ENCODE measurements around the gene FIBP.

Gene FIBP

DNA sequence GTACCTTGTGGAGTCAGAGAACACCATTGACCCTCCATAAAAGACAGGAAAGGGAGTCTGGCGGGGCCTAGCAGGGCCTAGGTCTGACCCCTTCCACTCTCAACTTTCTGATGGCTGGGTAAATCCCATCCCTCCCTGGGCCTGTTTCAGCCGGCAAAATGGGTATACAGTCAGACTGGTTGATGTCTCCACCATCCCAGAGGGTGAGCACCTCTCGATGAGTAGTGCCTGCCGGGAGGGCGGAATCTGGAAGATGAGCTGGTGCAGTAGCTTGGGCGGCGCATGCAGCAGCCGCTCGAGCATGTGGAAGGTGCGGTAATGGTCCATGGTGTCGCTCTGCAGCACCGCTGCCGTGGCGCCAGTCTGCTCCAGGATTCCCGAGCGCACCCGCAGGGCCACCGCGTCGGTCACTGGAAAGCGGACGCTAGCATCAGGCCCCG, 528 bp downstream of the FIBP start:
- no peak for DNase-seq

GRCh38 chr11:65886826-65887722, 1.2 kb downstream of the FIBP start:
- no peak for DNase-seq

GRCh38 chr11:65885808-65886536, 2.3 kb downstream of the FIBP start:
- no peak for DNase-seq

GRCh38 chr11:65885231-65885630, 3.0 kb downstream of the FIBP start:
- no peak for DNase-seq

DNA sequence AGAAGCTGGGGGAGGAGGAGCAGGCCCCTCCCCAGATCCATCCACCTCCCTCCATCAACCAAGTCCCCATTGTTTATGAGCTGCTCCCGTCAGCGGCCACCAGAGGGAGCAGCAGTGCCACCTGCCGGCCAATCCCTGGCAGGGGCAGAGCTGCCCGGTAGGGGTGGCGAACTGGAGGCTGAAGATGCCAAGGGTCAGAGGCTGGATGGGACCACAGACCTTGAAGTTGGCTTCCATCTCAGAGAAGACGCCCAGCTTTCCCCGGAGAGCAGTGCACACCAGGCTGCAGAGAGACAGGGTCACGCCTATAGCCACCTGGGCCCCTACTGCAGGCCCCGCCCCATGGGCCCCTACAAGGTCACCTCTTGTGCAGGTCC, 3.6 kb downstream of the FIBP start:
- DNase-seq: peak; percentile 64

- no peak for DNase-seq
Measured at GRCh38 chr11:65883786-65884715, 4.2 kb downstream of the FIBP start.

- no peak for DNase-seq
Measured at GRCh38 chr11:65883058-65883761, 5.1 kb downstream of the FIBP start.

GRCh38 chr11:65882120-65883057, 5.9 kb downstream of the FIBP start:
- no peak for DNase-seq

- DNase-seq: no peak
Measured at GRCh38 chr11:65880844-65881421, 7.3 kb downstream of the FIBP start.

- no peak for DNase-seq
Measured at GRCh38 chr11:65880027-65880426, 8.2 kb downstream of the FIBP start.

DNA sequence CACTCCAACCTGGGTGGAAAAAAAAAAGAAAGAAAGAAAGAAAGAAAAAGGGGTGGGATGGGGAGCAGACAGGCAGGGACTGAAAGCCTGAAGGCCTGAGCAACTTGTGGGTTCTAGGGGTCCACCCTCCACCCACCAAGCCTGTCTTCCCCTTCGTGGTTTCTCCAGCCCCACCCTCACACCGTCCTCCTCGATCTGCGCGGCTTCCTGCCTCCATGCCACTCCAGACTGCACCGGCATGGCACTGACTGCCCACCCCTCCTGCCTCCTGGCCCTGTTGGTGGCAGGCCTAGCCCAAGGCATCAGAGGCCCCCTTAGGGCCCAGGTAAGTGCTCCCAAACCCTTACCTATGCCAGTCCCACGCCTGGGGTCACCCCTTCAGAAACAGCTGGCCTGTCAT, 8.7 kb downstream of the FIBP start, which contains the start of gene CTSW:
Gene CTSW, plus strand, starts transcription at position 221 of the 400 bp plus-strand sequence. Its CDS starts 18 bp downstream, at position 239.
- no peak for DNase-seq

GRCh38 chr11:65873318-65874156, 14.7 kb downstream of the FIBP start:
- DNase-seq: peak; percentile 73

DNA sequence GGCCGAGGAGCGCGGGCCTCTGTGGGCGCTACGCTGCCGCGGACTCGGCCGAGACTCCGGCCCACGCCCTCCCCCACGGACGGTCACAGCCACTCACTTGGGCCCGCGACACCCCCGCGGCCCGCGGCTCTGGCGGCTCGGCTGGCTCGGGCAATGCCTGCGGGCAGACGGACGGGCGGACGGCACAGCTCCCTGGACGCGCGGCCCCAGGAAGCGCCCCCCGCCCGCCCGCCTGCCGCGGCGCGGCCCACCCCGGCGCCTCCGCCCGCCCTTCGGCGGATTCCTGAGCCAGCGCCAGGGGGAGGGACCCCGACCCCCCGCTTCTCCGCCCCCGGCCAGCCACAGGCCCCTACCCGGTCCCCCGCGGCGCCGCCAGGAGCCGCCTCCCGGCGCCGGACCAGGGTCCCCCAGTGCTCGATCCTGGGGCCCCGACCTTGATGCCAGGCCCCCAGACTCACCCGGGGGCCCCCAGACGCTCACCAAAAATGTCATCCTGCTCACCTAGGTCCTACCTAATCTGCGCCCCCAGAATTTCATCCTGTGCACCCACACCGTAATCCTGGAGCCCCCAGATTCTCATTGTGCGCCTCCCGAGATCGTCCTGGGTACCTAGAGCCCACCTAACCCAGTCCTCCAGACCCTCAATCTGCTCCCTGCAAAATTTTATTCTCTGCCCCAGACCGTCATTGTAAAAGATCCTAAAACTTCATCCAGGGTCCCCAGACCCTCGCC, 15.5 kb downstream of the FIBP start, which contains the start of gene EFEMP2:
Gene EFEMP2, minus strand, starts transcription at position 215 of the 732 bp plus-strand sequence. CDS start 446 bp downstream, outside the sequence.
- no peak for DNase-seq

DNA sequence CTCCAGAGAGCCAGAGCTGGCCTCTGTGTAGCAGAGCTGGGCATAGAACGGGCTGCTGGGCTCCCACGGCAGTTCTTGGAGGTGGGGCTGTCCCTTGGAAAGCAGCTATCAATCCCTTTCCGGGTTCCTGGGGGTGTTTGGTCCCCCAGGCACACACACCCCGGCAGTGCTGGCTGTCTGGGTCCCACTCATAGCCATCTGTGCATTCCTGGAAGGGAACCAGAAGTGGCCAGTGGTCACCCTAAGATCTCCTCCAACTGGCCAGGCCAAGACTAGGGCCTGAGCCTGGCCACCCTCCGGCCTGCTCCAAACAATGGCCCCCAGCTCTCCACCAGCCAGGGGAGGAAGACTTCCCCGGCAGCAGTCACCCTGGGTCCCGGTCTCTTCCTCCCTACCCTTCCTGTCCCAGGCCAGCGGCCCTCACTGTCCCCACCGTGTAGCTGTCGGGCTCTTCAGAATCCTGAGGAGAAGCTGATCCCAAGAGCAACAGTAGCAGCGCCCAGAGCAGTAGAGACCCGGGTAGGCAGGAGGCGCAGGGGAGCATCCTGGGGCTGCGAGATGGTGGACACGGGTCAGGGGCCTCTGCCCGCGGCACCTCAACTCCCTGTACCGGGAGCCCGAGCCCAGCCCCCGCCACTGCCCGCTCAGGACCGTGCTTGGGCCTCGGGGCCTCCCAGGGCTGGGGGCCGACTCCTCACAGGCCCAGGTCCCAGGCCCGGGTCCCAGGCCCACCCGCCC, 16.3 kb downstream of the FIBP start:
- no peak for DNase-seq

DNA sequence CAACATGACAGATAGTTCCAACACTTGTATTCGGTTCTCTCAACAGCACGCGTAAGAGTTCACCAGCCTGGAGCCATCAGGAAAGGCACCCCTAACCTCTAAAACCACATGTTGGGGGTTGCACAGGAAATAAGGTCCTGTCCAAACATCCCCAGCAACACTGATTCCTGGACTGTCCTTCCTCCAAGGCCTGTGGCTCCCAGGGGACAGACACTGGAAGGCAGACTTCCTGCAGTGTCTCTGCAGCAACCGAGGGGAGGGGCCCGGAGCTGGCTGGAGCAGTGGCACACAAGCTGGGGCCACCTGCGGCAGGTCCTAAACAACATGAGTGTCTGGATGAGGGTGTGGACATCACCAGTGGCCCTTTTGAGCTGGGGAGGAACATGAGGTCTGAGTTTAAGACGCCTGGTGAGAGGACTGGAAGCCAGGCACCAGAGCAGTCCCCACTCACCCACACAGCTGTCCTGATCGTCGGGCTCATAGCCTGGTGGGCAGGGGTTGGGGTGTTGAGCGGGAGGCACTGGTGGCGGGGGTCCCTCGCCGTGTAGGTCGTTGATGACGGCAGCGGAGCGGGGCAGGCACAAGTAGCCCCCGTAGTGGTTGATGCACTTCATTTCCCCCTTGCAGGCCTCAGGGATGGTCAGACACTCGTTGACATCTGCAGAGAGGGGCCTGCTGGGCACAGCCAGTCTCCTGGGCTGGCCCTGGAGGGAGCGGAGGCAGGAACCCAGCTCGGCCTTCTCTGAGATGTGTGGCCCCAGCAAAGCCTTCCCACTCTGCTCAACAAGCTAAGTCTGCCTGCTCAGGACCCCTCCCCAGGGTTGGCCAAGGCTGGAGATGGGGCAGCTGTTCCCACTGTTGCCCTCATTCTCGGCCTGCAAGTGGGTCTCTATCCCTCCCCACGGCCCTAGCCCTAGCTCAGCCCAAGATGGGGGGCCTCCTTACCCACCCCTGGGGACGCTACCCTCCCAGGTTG, 17.3 kb downstream of the FIBP start:
- DNase-seq: no peak

- no peak for DNase-seq
Measured at GRCh38 chr11:65870307-65870658, 18.0 kb downstream of the FIBP start.
